Stimulated activated CD4-positive, alpha-beta T cell treated with anti-CD3 and anti-CD28 coated beads, Interleukin-1b, Interleukin-23, amount 100 ng/mL, for 1 hour (primary cell): Measurements from ENCODE around the gene PRKCI.
"Not testable (repeated sequence)": the region's sequence is repeated elsewhere in the genome, so short reads cannot be mapped to it uniquely, and the experiment has no call there.

ENCODE experiments used
- DNase-seq, 2 donors: peaks; one replicate each; pipeline ENCODE4 v3.0.0-alpha.2; 2020; ENCODE audit warnings: low read depth in 2 of 2

Gene PRKCI

GRCh38 chr3:170342273-170342672 lies 120.0 kb downstream of the PRKCI start:
- DNase-seq: not testable (repeated sequence)

- not testable (repeated sequence) for DNase-seq
Measured at GRCh38 chr3:170343859-170344258, 121.6 kb downstream of the PRKCI start.

GRCh38 chr3:170344971-170345370 lies 122.7 kb downstream of the PRKCI start:
- DNase-seq: no peak

GRCh38 chr3:170346481-170347392 lies 124.5 kb downstream of the PRKCI start:
- DNase-seq: no peak

GRCh38 chr3:170350515-170351413 lies 128.5 kb downstream of the PRKCI start:
- no peak for DNase-seq

- DNase-seq: no peak
Measured at GRCh38 chr3:170352936-170353335, 130.7 kb downstream of the PRKCI start.

- no peak for DNase-seq
Measured at GRCh38 chr3:170353485-170353884, 131.3 kb downstream of the PRKCI start.

DNA sequence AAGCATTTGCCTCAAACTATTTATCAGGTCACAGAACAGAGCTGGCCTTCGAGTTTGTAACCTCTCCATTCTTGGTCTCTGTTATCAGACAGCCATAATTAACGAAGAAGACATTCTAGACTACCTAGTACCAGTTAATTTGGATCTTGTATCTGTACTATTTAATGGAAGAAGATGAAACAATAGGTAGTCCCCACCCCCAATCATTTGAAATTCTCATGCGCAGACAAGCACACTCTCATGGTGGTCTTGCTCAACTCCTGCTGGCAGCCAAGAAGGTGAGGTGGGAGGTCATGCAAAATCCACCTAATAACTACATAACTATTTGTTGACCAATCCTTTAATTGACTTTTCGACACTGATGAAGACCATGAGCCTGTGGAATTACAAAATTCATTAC lies 132.5 kb downstream of the PRKCI start:
- no peak for DNase-seq
